22Rv1 (cell line): ENCODE results near the gene TXNDC15.

Experiments
- ZFX ChIP-seq: fragments of 450-650 bp; IDR thresholded peaks from 2 replicates; pipeline ENCODE4 v1.6.1; 2017; ENCODE audit warnings: antibody characterized with exemption, borderline replicate concordance
- TF ChIP-seq, protein P1 (sequence below): fragments of 450-650 bp; IDR thresholded peaks from 2 replicates; pipeline ENCODE4 v1.5.1; 2017; ENCODE audit warnings: mild to moderate bottlenecking

DNA sequence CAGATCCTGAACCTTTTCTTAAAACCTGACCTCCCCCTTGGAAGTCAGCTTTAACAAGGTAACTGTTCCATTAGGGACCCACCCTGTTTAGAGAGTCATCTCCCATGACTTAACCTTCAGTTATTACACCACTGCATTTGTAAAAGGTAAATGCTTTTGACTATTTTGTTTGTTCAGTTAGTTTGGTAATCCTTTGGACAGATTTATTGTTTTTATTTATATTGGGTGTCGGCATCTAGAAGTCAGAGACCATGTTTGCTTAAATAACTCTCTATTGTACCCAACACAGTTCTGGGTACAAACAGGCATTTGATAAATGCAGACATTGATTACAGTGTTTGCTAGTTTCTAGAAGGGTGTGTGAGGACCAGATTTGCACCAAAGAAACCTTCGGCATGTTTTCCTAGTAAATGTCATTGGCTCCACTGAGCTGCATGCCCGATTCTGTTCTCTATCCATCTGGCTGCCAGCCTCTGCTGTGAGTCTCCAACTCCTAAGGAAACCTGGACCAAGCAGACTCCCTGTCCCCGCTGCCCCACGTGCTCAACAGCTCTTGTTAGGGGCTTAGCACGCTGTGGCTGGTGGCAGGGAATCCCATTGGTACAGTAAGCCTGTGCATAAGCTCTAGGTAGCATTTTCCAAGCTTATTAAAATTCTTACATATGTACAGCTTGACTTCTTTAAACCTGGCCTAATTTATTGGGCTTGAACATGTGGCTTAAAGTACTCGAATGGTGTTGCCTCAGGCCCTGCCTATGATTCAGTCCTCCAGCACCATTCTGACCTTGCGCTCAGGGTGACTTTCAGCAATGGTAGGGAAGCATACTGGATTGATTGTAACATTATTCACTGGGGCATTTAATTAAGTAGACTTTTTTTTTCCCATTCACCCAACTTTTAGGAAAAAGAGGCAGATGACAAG is 37.4 kb downstream of the TXNDC15 start:
- TF ChIP-seq, protein P1, sequence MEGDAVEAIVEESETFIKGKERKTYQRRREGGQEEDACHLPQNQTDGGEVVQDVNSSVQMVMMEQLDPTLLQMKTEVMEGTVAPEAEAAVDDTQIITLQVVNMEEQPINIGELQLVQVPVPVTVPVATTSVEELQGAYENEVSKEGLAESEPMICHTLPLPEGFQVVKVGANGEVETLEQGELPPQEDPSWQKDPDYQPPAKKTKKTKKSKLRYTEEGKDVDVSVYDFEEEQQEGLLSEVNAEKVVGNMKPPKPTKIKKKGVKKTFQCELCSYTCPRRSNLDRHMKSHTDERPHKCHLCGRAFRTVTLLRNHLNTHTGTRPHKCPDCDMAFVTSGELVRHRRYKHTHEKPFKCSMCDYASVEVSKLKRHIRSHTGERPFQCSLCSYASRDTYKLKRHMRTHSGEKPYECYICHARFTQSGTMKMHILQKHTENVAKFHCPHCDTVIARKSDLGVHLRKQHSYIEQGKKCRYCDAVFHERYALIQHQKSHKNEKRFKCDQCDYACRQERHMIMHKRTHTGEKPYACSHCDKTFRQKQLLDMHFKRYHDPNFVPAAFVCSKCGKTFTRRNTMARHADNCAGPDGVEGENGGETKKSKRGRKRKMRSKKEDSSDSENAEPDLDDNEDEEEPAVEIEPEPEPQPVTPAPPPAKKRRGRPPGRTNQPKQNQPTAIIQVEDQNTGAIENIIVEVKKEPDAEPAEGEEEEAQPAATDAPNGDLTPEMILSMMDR = no peak
- TF ChIP-seq ZFX = no peak
